HG03571 (cell line): ENCODE data around the gene AUTS2.
A peak's percentile ranks its signal among the peaks of the same experiment; 100 is the strongest.

Experiments
- ATAC-seq: cut with Tn5 transposase; IDR thresholded peaks from one replicate; pipeline ENCODE4 v1.9.1; 2021; ENCODE audit not compliant: unreplicated experiment

Gene AUTS2

GRCh38 chr7:70321016-70321590, 722.8 kb downstream of the AUTS2 start:
- ATAC-seq, result no peak

- ATAC-seq, result no peak
These were observed 724.6 kb downstream of the AUTS2 start for GRCh38 chr7:70322856-70323255.

- ATAC-seq, result no peak
These were observed 727.3 kb downstream of the AUTS2 start for GRCh38 chr7:70325509-70326101.

GRCh38 chr7:70334295-70334694, 736.0 kb downstream of the AUTS2 start:
- no peak for ATAC-seq

- no peak for ATAC-seq
These were observed 736.6 kb downstream of the AUTS2 start for GRCh38 chr7:70334871-70335270.

GRCh38 chr7:70336536-70336935, 738.3 kb downstream of the AUTS2 start:
- ATAC-seq, result no peak

- no peak for ATAC-seq
These were observed 739.7 kb downstream of the AUTS2 start for GRCh38 chr7:70338015-70338414.

- no peak for ATAC-seq
These were observed 742.0 kb downstream of the AUTS2 start for GRCh38 chr7:70340236-70340635.

- no peak for ATAC-seq
These were observed 743.2 kb downstream of the AUTS2 start for GRCh38 chr7:70341446-70341845.

GRCh38 chr7:70343519-70343918, 745.2 kb downstream of the AUTS2 start:
- ATAC-seq, result no peak

GRCh38 chr7:70344726-70345125, 746.5 kb downstream of the AUTS2 start:
- no peak for ATAC-seq

GRCh38 chr7:70346844-70347462, 748.7 kb downstream of the AUTS2 start:
- no peak for ATAC-seq

- peak; percentile 97 for ATAC-seq
These were observed 749.4 kb downstream of the AUTS2 start for GRCh38 chr7:70347463-70348254.

GRCh38 chr7:70349031-70349430, 750.8 kb downstream of the AUTS2 start:
- no peak for ATAC-seq

GRCh38 chr7:70349819-70350218, 751.5 kb downstream of the AUTS2 start:
- no peak for ATAC-seq

- no peak for ATAC-seq
These were observed 753.8 kb downstream of the AUTS2 start for GRCh38 chr7:70352088-70352487.

- no peak for ATAC-seq
These were observed 754.6 kb downstream of the AUTS2 start for GRCh38 chr7:70352906-70353305.

- no peak for ATAC-seq
These were observed 755.2 kb downstream of the AUTS2 start for GRCh38 chr7:70353330-70353945.

- no peak for ATAC-seq
These were observed 755.7 kb downstream of the AUTS2 start for GRCh38 chr7:70353946-70354335.

GRCh38 chr7:70354409-70355169, 756.3 kb downstream of the AUTS2 start:
- no peak for ATAC-seq
